H9 (cell line): ENCODE data around the gene NSUN2. TPM values are rescaled to one million over a fixed set of nuclear protein-coding genes. Genes with fewer than 3 reads are reported as not detected.
A peak's percentile ranks its signal among the peaks of the same experiment; 100 is the strongest.

Experiments used
- DNase-seq: peaks from one replicate; pipeline ENCODE4 v3.0.0-alpha.2; 2017
- H2AFZ ChIP-seq: one replicate; pipeline ENCODE4 v1.6.1; 2013; ENCODE audit warnings: mild to moderate bottlenecking, low read length, control low read depth, moderate library complexity
- H2AK5ac ChIP-seq: 2 replicates; pipeline ENCODE4 v1.6.1; 2013; ENCODE audit warnings: low read length, control low read depth, mixed read lengths; ENCODE audit not compliant: insufficient read length
- H2BK120ac ChIP-seq: one replicate; pipeline ENCODE4 v1.6.1; 2013; ENCODE audit warnings: low read depth, mild to moderate bottlenecking, low read length, control low read depth, inconsistent platforms; ENCODE audit not compliant: poor library complexity, severe bottlenecking
- H2BK12ac ChIP-seq: 2 replicates; pipeline ENCODE4 v1.6.1; 2013; ENCODE audit warnings: low read length, control low read depth, mixed read lengths, low read depth; ENCODE audit not compliant: insufficient read length
- H2BK15ac ChIP-seq: 2 replicates; pipeline ENCODE4 v1.6.1; 2013; ENCODE audit warnings: low read depth, low read length, control low read depth
- H2BK20ac ChIP-seq: one replicate; pipeline ENCODE4 v1.6.1; 2013; ENCODE audit warnings: low read depth, mild to moderate bottlenecking, low read length, control low read depth, inconsistent platforms; ENCODE audit not compliant: poor library complexity, severe bottlenecking
- H2BK5ac ChIP-seq: 2 replicates; pipeline ENCODE4 v1.6.1; 2013; ENCODE audit warnings: low read length, control low read depth, mixed read lengths; ENCODE audit not compliant: insufficient read length
- H3K14ac ChIP-seq: 2 replicates; pipeline ENCODE4 v1.6.1; 2013; ENCODE audit warnings: low read length, control low read depth; ENCODE audit not compliant: insufficient read depth
- H3K18ac ChIP-seq: 2 replicates; pipeline ENCODE4 v1.6.1; 2013; ENCODE audit warnings: low read depth, mild to moderate bottlenecking, mixed read lengths, low read length, control low read depth; ENCODE audit not compliant: insufficient read length
- H3K23ac ChIP-seq: 2 replicates; pipeline ENCODE4 v1.6.1; 2013; ENCODE audit warnings: low read length, control low read depth, mixed read lengths, low read depth; ENCODE audit not compliant: insufficient read length
- H3K23me2 ChIP-seq: 2 replicates; pipeline ENCODE4 v1.6.1; 2013; ENCODE audit warnings: low read depth, mild to moderate bottlenecking, mixed read lengths, low read length, control low read depth; ENCODE audit not compliant: insufficient read length, poor library complexity, severe bottlenecking
- H3K27ac ChIP-seq: 2 replicates; pipeline ENCODE4 v1.5.1; 2013; ENCODE audit warnings: low read length, control low read depth, mixed read lengths, low read depth; ENCODE audit not compliant: insufficient read length
- H3K27me3 ChIP-seq: 2 replicates; pipeline ENCODE4 v1.6.1; 2013; ENCODE audit warnings: low read length, control low read depth, inconsistent platforms; ENCODE audit not compliant: insufficient read depth
- H3K4ac ChIP-seq: 2 replicates; pipeline ENCODE4 v1.6.1; 2013; ENCODE audit warnings: low read depth, mild to moderate bottlenecking, control low read depth, inconsistent platforms, low read length, moderate library complexity
- H3K4me1 ChIP-seq: 2 replicates; pipeline ENCODE4 v1.6.1; 2013; ENCODE audit warnings: low read length, control low read depth, inconsistent platforms; ENCODE audit not compliant: insufficient read depth
- H3K4me2 ChIP-seq: 2 replicates; pipeline ENCODE4 v1.6.1; 2013; ENCODE audit warnings: low read length, control low read depth, mixed read lengths; ENCODE audit not compliant: insufficient read length, insufficient read depth
- H3K56ac ChIP-seq: 2 replicates; pipeline ENCODE4 v1.6.1; 2013; ENCODE audit warnings: low read depth, mild to moderate bottlenecking, mixed read lengths, low read length, control low read depth; ENCODE audit not compliant: insufficient read length
- H3K79me1 ChIP-seq: 2 replicates; pipeline ENCODE4 v1.6.1; 2013; ENCODE audit warnings: low read depth, mild to moderate bottlenecking, moderate library complexity, low read length, control low read depth, inconsistent platforms; ENCODE audit not compliant: insufficient read depth, poor library complexity, severe bottlenecking
- H3K79me2 ChIP-seq: 2 replicates; pipeline ENCODE4 v1.6.1; 2013; ENCODE audit warnings: low read length, control low read depth, inconsistent platforms; ENCODE audit not compliant: insufficient read depth
- H3K9ac ChIP-seq: 2 replicates; pipeline ENCODE4 v1.6.1; 2013; ENCODE audit warnings: low read length, control low read depth, mixed read lengths; ENCODE audit not compliant: insufficient read length; ENCODE audit errors: extremely low read depth
- H3K9me3 ChIP-seq: one replicate; pipeline ENCODE4 v1.6.1; 2013; ENCODE audit warnings: low read depth, low read length, inconsistent platforms; ENCODE audit not compliant: control insufficient read depth
- H3T11ph ChIP-seq: one replicate; pipeline ENCODE4 v1.6.1; 2013; ENCODE audit warnings: mild to moderate bottlenecking, low read length, control low read depth, inconsistent platforms
- H4K20me1 ChIP-seq: one replicate; pipeline ENCODE4 v1.6.1; 2013; ENCODE audit not compliant: control insufficient read depth, insufficient read length, insufficient read depth
- H4K5ac ChIP-seq: 2 replicates; pipeline ENCODE4 v1.6.1; 2013; ENCODE audit warnings: low read depth, mild to moderate bottlenecking, mixed read lengths, low read length, control low read depth; ENCODE audit not compliant: insufficient read length
- H4K8ac ChIP-seq: replicated peaks from 2 replicates; pipeline ENCODE4 v1.6.1; 2013; ENCODE audit warnings: low read length, control low read depth, mixed read lengths, low read depth; ENCODE audit not compliant: insufficient read length
- H4K91ac ChIP-seq: 2 replicates; pipeline ENCODE4 v1.6.1; 2013; ENCODE audit warnings: low read depth, mild to moderate bottlenecking, moderate library complexity, mixed read lengths, low read length, control low read depth; ENCODE audit not compliant: insufficient read length
- H3K27ac Mint-ChIP-seq, 3 experiments: 2 replicates in 2 of 3; 3 replicates in 1 of 3; pipeline ENCODE4 v1.8.0; 2020 to 2021; ENCODE audit warnings: mixed read lengths in 3 of 3, mild to moderate bottlenecking in 1 of 3, moderate library complexity in 1 of 3
- H3K27me3 Mint-ChIP-seq: 2 replicates; pipeline ENCODE4 v1.8.0; 2021; ENCODE audit warnings: low read depth, mild to moderate bottlenecking, moderate library complexity, mixed read lengths
- H3K36me3 Mint-ChIP-seq, 3 experiments: 2 replicates in 2 of 3; 3 replicates in 1 of 3; pipeline ENCODE4 v1.8.0; 2020 to 2021; ENCODE audit warnings: low read depth in 3 of 3, mixed read lengths in 3 of 3; ENCODE audit not compliant: insufficient read depth in 1 of 3
- H3K4me1 Mint-ChIP-seq, 2 experiments: 2 replicates each; pipeline ENCODE4 v1.8.0; 2020; ENCODE audit warnings: mixed read lengths in 2 of 2
- H3K4me3 Mint-ChIP-seq, 2 experiments: 2 replicates in 1 of 2; 3 replicates in 1 of 2; pipeline ENCODE4 v1.8.0; 2020 to 2021; ENCODE audit warnings: mild to moderate bottlenecking in 2 of 2, mixed read lengths in 2 of 2, moderate library complexity in 1 of 2
- H3K9me3 Mint-ChIP-seq, 2 experiments: 2 replicates in 1 of 2; 3 replicates in 1 of 2; pipeline ENCODE4 v1.8.0; 2020; ENCODE audit warnings: mild to moderate bottlenecking in 2 of 2, mixed read lengths in 2 of 2, moderate library complexity in 1 of 2
- CTCF ChIP-seq: fragments of 200-600 bp; sonication (generic); conservative IDR thresholded peaks from 3 replicates; pipeline ENCODE4 v1.8.0; 2021; ENCODE audit warnings: antibody characterized with exemption, mild to moderate bottlenecking
- WGBS: extraction: QIAGEN DNeasy Blood & Tissue Kit; methylation state at CpG from one replicate; pipeline ENCODE4 v1.1.7; 2013; ENCODE audit warnings: missing lambda C conversion rate, low lambda C conversion rate, mixed read lengths; ENCODE audit not compliant: insufficient read length; ENCODE audit errors: extremely low coverage; 5-methylcytosine and 5-hydroxymethylcytosine counted together
- total RNA-seq: library from RNA; stranded (reverse); gene quantifications from 2 replicates; pipeline ENCODE4 v1.2.1, GENCODE V29; 2021

NSUN2 gene
- total RNA-seq, 1 experiment from 2014 or later = 115 TPM

GRCh38 chr5:6632324-6632887 lies 438 bp downstream of the NSUN2 start:
- Histone ChIP-seq H3K18ac (no peak overlapping the region), H3K9me3 (no peaks in the 10 kb centered on the region), H3K56ac (no peak overlapping the region), H3K4me1 (no peaks in the 10 kb centered on the region), H3K27ac (no peak overlapping the region), H2BK120ac (no peak overlapping the region), H3K4ac (no peak overlapping the region), H2AFZ (no peak overlapping the region), H3T11ph (no peak overlapping the region), H2BK5ac (no peak overlapping the region), H3K79me1 (no peaks in the 10 kb centered on the region), H4K5ac (no peak overlapping the region), H3K23ac (no peak overlapping the region), H3K14ac (peak overlapping the region; percentile 85), H4K20me1 (no peaks in the 10 kb centered on the region), H3K9ac (peak overlapping the region; percentile 91), H3K23me2 (peaks cover 3% of the 10 kb centered on the region), H3K27me3 (no peaks in the 10 kb centered on the region), H3K79me2 (peaks cover 19% of the 10 kb centered on the region; the same call in 1 of the 2 replicates), H2BK12ac (no peak overlapping the region), H2AK5ac (no peak overlapping the region), H2BK15ac (no peak overlapping the region), H3K4me2 (peak overlapping the region; percentile 96), H4K8ac (no peak overlapping the region), H2BK20ac (no peak overlapping the region), H4K91ac (no peak overlapping the region)
- TF ChIP-seq CTCF = 0 out of 3 replicates have a peak, but pooled peaks have one; percentile 16
- H3K36me3 Mint-ChIP-seq = peaks cover 34 to 47% (median 37%) of the 10 kb centered on the region in 3 experiments; a peak in 6 of 7 replicates
- no peaks in the 10 kb centered on the region; the same call in 1 of the 2 replicates for H3K27me3 Mint-ChIP-seq
- peaks cover 16 to 24% of the 10 kb centered on the region in 2 experiments for H3K4me1 Mint-ChIP-seq
- DNase-seq = no peak
- no CpG with 5 or more reads among the region's 33 CpGs for WGBS
- peak overlapping the region; percentile 80 to 95 (median 82); a peak in 6 of 7 replicates for H3K27ac Mint-ChIP-seq
- no peaks in the 10 kb centered on the region for H3K9me3 Mint-ChIP-seq
- H3K4me3 Mint-ChIP-seq = peak overlapping the region; percentile 95 to 99
